ENCODE data around the gene SPATA2. TPM values are rescaled to one million over a fixed set of nuclear protein-coding genes. Genes with fewer than 3 reads are reported as not detected.
A peak's percentile ranks its signal among the peaks of the same experiment; 100 is the strongest.

The SPATA2 gene
- total RNA-seq, 1 experiment from 2014 or later: 8.3 TPM

GRCh38 chr20:49889001-49889934, 26.1 kb downstream of the SPATA2 start:
- CTCF ChIA-PET: interaction anchor here (0.5 to 2.4 kb wide), 5 partner anchors 11 to 348 kb away, joined by 3 to 6 read pairs (median 5); no protein-coding TSS in a partner anchor
- Histone ChIP-seq H3K36me3 (ENCODE audit: control insufficient read depth, insufficient read depth, low read length) (no peaks in the 10 kb centered on the region), H3K4me1 (ENCODE audit: control insufficient read depth, insufficient read depth, low read length) (peaks cover 41% of the 10 kb centered on the region), H3K27me3 (ENCODE audit: control insufficient read depth, insufficient read depth, low read length) (no peaks in the 10 kb centered on the region), H3K9me3 (ENCODE audit: control insufficient read depth, insufficient read depth, low read depth, low read length) (no peaks in the 10 kb centered on the region), H3K4me3 (ENCODE audit: low read depth in 2 of 2, low read length in 2 of 2) (no peak overlapping the region), H3K27ac (ENCODE audit: low read length) (no peak overlapping the region)
- POLR2A ChIA-PET: interaction anchor here (0.6 kb wide), 1 partner anchor 301 kb away, joined by 3 read pairs; no protein-coding TSS in a partner anchor
- intact Hi-C loops (cut with micrococcal nuclease; ENCODE audit: unreplicated experiment): loop anchor here (5.0 kb wide), 1 partner anchor 277 kb away; no protein-coding TSS in a partner anchor
- ATAC-seq (no peak; the same call in 1 of the 2 replicates), DNase-seq (ENCODE audit: low read depth, low spot score) (no peak)
- BruUV-seq (replicated peaks): no TSS peak
- no peak for TF ChIP-seq SIN3A (IDR thresholded peaks at IDR 0.05; ENCODE audit: borderline replicate concordance, insufficient read depth, low read depth, low read length)
- in situ Hi-C loops (cut with HindIII; ENCODE audit: low pct_unique_long_range_greater_than_20kb, low sequenced_read_pairs): no loop called here

- H3K4me3 ChIP-seq (ENCODE audit: low read depth in 2 of 2, low read length in 2 of 2): no peak overlapping the region
- intact Hi-C loops (cut with micrococcal nuclease; ENCODE audit: unreplicated experiment) (loop anchor here (5.0 kb wide), 1 partner anchor 276 kb away; no protein-coding TSS in a partner anchor), in situ Hi-C loops (cut with HindIII; ENCODE audit: low pct_unique_long_range_greater_than_20kb, low sequenced_read_pairs) (no loop called here)
- peak; percentile 72 for ATAC-seq
- ChIA-PET CTCF (interaction anchor here (0.5 to 2.4 kb wide), 5 partner anchors 12 to 347 kb away, joined by 3 to 6 read pairs (median 5); no protein-coding TSS in a partner anchor), POLR2A (no interaction called here)
- BruUV-seq (replicated peaks): no TSS peak
- H3K27me3 ChIP-seq (ENCODE audit: control insufficient read depth, insufficient read depth, low read length): no peaks in the 10 kb centered on the region
- H3K27ac ChIP-seq (ENCODE audit: low read length): no peak overlapping the region
- no peak for TF ChIP-seq SIN3A (IDR thresholded peaks at IDR 0.05; ENCODE audit: borderline replicate concordance, insufficient read depth, low read depth, low read length)
- TF ChIP-seq TCF7L2 (IDR thresholded peaks at IDR 0.05; ENCODE audit: low read depth, low read length): 0 out of 2 replicates have a peak, but pooled peaks have one; percentile 36
- TF ChIP-seq CTCF (IDR thresholded peaks at IDR 0.05): peak; percentile 95
- peaks cover 35% of the 10 kb centered on the region for H3K4me1 ChIP-seq (ENCODE audit: control insufficient read depth, insufficient read depth, low read length)
- no peaks in the 10 kb centered on the region for H3K36me3 ChIP-seq (ENCODE audit: control insufficient read depth, insufficient read depth, low read length)
- DNase-seq (ENCODE audit: low read depth, low spot score): peak; percentile 38
- H3K9me3 ChIP-seq (ENCODE audit: control insufficient read depth, insufficient read depth, low read depth, low read length): no peaks in the 10 kb centered on the region
Observed at GRCh38 chr20:49888212-49889000, 26.9 kb downstream of the SPATA2 start.

GRCh38 chr20:49887251-49888211, 27.8 kb downstream of the SPATA2 start:
- no peak overlapping the region for H3K4me3 ChIP-seq (ENCODE audit: low read depth in 2 of 2, low read length in 2 of 2)
- peaks cover 26% of the 10 kb centered on the region for H3K4me1 ChIP-seq (ENCODE audit: control insufficient read depth, insufficient read depth, low read length)
- no peak for TF ChIP-seq CTCF (IDR thresholded peaks at IDR 0.05)
- no peak for TF ChIP-seq TCF7L2 (IDR thresholded peaks at IDR 0.05; ENCODE audit: low read depth, low read length)
- TF ChIP-seq POLR2AphosphoS5 (IDR thresholded peaks at IDR 0.05; ENCODE audit: low read depth, low read length): no peak
- no peak for TF ChIP-seq REST (IDR thresholded peaks at IDR 0.05; ENCODE audit: insufficient read depth in 1 of 2, low read depth in 2 of 2, low read length in 1 of 2)
- no peak for TF ChIP-seq SIN3A (IDR thresholded peaks at IDR 0.05; ENCODE audit: borderline replicate concordance, insufficient read depth, low read depth, low read length)
- DNase-seq (ENCODE audit: low read depth, low spot score) (no peak), ATAC-seq (peak; percentile 15; the same call in 1 of the 2 replicates)
- ChIA-PET CTCF (interaction anchor here (0.6 to 2.4 kb wide), 5 partner anchors 21 to 1756 kb away, joined by 3 to 6 read pairs (median 3); no protein-coding TSS in a partner anchor), POLR2A (no interaction called here)
- no peak overlapping the region for H3K27ac ChIP-seq (ENCODE audit: low read length)
- no peaks in the 10 kb centered on the region for H3K27me3 ChIP-seq (ENCODE audit: control insufficient read depth, insufficient read depth, low read length)
- BruUV-seq (replicated peaks): no TSS peak
- in situ Hi-C loops (cut with HindIII; ENCODE audit: low pct_unique_long_range_greater_than_20kb, low sequenced_read_pairs) (no loop called here), intact Hi-C loops (cut with micrococcal nuclease; ENCODE audit: unreplicated experiment) (loop anchor here (5.0 kb wide), 1 partner anchor 275 kb away; no protein-coding TSS in a partner anchor)
- no peaks in the 10 kb centered on the region for H3K9me3 ChIP-seq (ENCODE audit: control insufficient read depth, insufficient read depth, low read depth, low read length)
- no peaks in the 10 kb centered on the region for H3K36me3 ChIP-seq (ENCODE audit: control insufficient read depth, insufficient read depth, low read length)

Data from Panc1 (cell line).